Measurements from ENCODE around the gene KREMEN1.

DNA sequence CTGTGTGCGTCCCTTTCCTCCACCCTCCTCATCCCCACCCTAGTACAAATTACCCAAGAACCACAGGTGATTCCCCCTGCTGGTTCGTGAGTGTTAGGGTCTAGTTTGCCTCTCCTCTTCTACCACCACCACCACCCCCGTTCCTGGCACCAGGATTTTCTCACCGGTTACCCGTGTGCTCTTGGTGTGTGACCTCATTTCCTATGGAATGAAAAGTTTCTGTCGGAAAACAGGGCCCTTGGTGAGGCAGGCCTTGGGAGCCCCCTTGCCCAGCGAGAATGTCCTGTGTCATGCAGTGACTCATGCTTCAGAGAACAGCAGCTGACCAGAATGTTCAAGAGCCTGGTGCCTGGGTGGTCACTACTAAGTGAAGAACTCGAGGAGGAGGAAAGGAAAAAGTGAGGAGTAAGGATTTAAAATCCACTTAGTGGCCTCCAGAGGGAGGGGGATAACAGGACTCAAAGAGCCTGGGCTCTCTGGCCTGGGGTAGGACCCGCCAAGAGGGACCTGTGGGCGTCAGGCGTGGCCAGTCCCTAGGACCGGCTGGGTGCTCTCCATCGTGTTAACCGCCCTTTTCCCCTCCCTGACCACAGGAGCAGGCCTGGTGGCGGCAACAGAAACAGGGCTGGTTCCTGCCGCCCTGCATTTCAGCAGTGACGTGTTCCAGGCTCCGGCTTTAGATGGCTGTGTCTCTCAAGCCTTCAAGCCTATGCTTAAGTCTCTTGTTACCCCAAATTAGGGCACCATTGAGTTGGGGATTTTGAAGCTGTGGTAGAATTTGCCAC is 41.4 kb upstream of the KREMEN1 start:
- TF ChIP-seq, protein P1, sequence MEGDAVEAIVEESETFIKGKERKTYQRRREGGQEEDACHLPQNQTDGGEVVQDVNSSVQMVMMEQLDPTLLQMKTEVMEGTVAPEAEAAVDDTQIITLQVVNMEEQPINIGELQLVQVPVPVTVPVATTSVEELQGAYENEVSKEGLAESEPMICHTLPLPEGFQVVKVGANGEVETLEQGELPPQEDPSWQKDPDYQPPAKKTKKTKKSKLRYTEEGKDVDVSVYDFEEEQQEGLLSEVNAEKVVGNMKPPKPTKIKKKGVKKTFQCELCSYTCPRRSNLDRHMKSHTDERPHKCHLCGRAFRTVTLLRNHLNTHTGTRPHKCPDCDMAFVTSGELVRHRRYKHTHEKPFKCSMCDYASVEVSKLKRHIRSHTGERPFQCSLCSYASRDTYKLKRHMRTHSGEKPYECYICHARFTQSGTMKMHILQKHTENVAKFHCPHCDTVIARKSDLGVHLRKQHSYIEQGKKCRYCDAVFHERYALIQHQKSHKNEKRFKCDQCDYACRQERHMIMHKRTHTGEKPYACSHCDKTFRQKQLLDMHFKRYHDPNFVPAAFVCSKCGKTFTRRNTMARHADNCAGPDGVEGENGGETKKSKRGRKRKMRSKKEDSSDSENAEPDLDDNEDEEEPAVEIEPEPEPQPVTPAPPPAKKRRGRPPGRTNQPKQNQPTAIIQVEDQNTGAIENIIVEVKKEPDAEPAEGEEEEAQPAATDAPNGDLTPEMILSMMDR (conservative IDR thresholded peaks at IDR 0.05 in 1 of 2, IDR thresholded peaks at IDR 0.05 in 1 of 2; ENCODE audit: extremely low read depth in 1 of 2, insufficient read depth in 1 of 2, low read depth in 1 of 2, low read length in 2 of 2) = peak in 1 of 2 donors; percentile 20
- TF ChIP-seq EZH2 (IDR thresholded peaks at IDR 0.05; ENCODE audit: borderline replicate concordance, low read length) = no peak

All from mammary epithelial cell (primary cell).